H7 (cell line): ENCODE results near the gene MAGEB17. TPM values are rescaled to one million over a fixed set of nuclear protein-coding genes. Genes with fewer than 3 reads are reported as not detected.
"Not testable (repeated sequence)": the region's sequence is repeated elsewhere in the genome, so short reads cannot be mapped to it uniquely, and the experiment has no call there.

Source experiments
- DNase-seq: peaks from one replicate; pipeline ENCODE4 v3.0.0; 2012
- H3K27me3 ChIP-seq: 2 replicates; pipeline ENCODE4 v1.6.0; 2011; ENCODE audit warnings: mild to moderate bottlenecking, low read length; ENCODE audit not compliant: control insufficient read depth, insufficient read depth
- H3K36me3 ChIP-seq: replicated peaks from 2 replicates; pipeline ENCODE4 v1.5.1; 2011; ENCODE audit warnings: low read length; ENCODE audit not compliant: control insufficient read depth, insufficient read depth
- H3K4me3 ChIP-seq: 2 replicates; pipeline ENCODE4 v1.5.1; 2011; ENCODE audit warnings: low read depth, mild to moderate bottlenecking, control low read depth, low read length, moderate library complexity; ENCODE audit not compliant: insufficient read depth
- total RNA-seq: library from RNA; depleted of rRNA; stranded (reverse); fragments of >200 nt; shearing (Covaris generic); gene quantifications from 2 replicates; pipeline ENCODE4 v1.2.3, GENCODE V29; 2014

The MAGEB17 gene
- total RNA-seq, 1 experiment from 2014 or later, result 0.21 TPM

GRCh38 chrX:16141422-16142245 lies 25.6 kb upstream of the MAGEB17 start:
- H3K27me3 ChIP-seq, result no peaks in the 10 kb centered on the region
- no peak for DNase-seq
- H3K4me3 ChIP-seq, result no peak overlapping the region
- peaks cover 19% of the 10 kb centered on the region for H3K36me3 ChIP-seq

GRCh38 chrX:16142246-16142558 lies 25.1 kb upstream of the MAGEB17 start:
- Histone ChIP-seq H3K27me3 (no peaks in the 10 kb centered on the region), H3K4me3 (no peak overlapping the region), H3K36me3 (peaks cover 19% of the 10 kb centered on the region)
- no peak for DNase-seq

- Histone ChIP-seq H3K36me3 (peaks cover 24% of the 10 kb centered on the region), H3K4me3 (no peak overlapping the region), H3K27me3 (no peaks in the 10 kb centered on the region)
- no peak for DNase-seq
These were observed 23.3 kb upstream of the MAGEB17 start for GRCh38 chrX:16143968-16144367.

GRCh38 chrX:16144420-16144819 lies 22.9 kb upstream of the MAGEB17 start:
- no peaks in the 10 kb centered on the region for H3K27me3 ChIP-seq
- no peak for DNase-seq
- no peak overlapping the region for H3K4me3 ChIP-seq
- peaks cover 24% of the 10 kb centered on the region for H3K36me3 ChIP-seq

GRCh38 chrX:16145093-16145492 lies 22.2 kb upstream of the MAGEB17 start:
- not testable (repeated sequence) for H3K27me3 ChIP-seq, H3K4me3 ChIP-seq, DNase-seq
- peaks cover 25% of the 10 kb centered on the region for H3K36me3 ChIP-seq

- peaks cover 28% of the 10 kb centered on the region for H3K36me3 ChIP-seq
- no peak overlapping the region for H3K4me3 ChIP-seq
- H3K27me3 ChIP-seq, result no peaks in the 10 kb centered on the region
- DNase-seq, result no peak
These were observed 21.6 kb upstream of the MAGEB17 start for GRCh38 chrX:16145656-16146055.

GRCh38 chrX:16148896-16149295 lies 18.4 kb upstream of the MAGEB17 start:
- H3K4me3 ChIP-seq, result no peak overlapping the region
- H3K27me3 ChIP-seq, result no peaks in the 10 kb centered on the region
- DNase-seq, result no peak
- H3K36me3 ChIP-seq, result peaks cover 45% of the 10 kb centered on the region

GRCh38 chrX:16155581-16156096 lies 11.6 kb upstream of the MAGEB17 start:
- no peaks in the 10 kb centered on the region for H3K27me3 ChIP-seq
- no peak for DNase-seq
- H3K4me3 ChIP-seq, result no peak overlapping the region
- peaks cover 61% of the 10 kb centered on the region for H3K36me3 ChIP-seq

GRCh38 chrX:16156692-16157331 lies 10.5 kb upstream of the MAGEB17 start:
- Histone ChIP-seq H3K36me3 (peaks cover 51% of the 10 kb centered on the region), H3K4me3 (no peak overlapping the region), H3K27me3 (no peaks in the 10 kb centered on the region)
- DNase-seq, result no peak

GRCh38 chrX:16160729-16161128 lies 6.6 kb upstream of the MAGEB17 start:
- DNase-seq, result no peak
- H3K27me3 ChIP-seq, result no peaks in the 10 kb centered on the region
- peaks cover 20% of the 10 kb centered on the region for H3K36me3 ChIP-seq

GRCh38 chrX:16161173-16161572 lies 6.1 kb upstream of the MAGEB17 start:
- H3K4me3 ChIP-seq, DNase-seq, H3K27me3 ChIP-seq: not testable (repeated sequence)
- peaks cover 15% of the 10 kb centered on the region for H3K36me3 ChIP-seq

More at GRCh38 chrX:16160729-16161128, 6.6 kb upstream of the MAGEB17 start:
- no peak overlapping the region for H3K4me3 ChIP-seq

- DNase-seq, result no peak
- H3K36me3 ChIP-seq, result peaks cover 7% of the 10 kb centered on the region
- H3K4me3 ChIP-seq, result no peak overlapping the region
- no peaks in the 10 kb centered on the region for H3K27me3 ChIP-seq
These were observed 4.9 kb upstream of the MAGEB17 start for GRCh38 chrX:16162391-16162790.

GRCh38 chrX:16164748-16165147 lies 2.5 kb upstream of the MAGEB17 start:
- H3K27me3 ChIP-seq, result no peaks in the 10 kb centered on the region
- H3K4me3 ChIP-seq, result no peak overlapping the region
- DNase-seq, result no peak
- H3K36me3 ChIP-seq, result peaks cover 7% of the 10 kb centered on the region

GRCh38 chrX:16171039-16171438 lies 3.8 kb downstream of the MAGEB17 start:
- DNase-seq, result no peak
- H3K27me3 ChIP-seq, result no peaks in the 10 kb centered on the region
- peaks cover 11% of the 10 kb centered on the region for H3K36me3 ChIP-seq
- no peak overlapping the region for H3K4me3 ChIP-seq

GRCh38 chrX:16171944-16172343 lies 4.7 kb downstream of the MAGEB17 start:
- Histone ChIP-seq H3K36me3 (peaks cover 11% of the 10 kb centered on the region), H3K27me3 (no peaks in the 10 kb centered on the region), H3K4me3 (no peak overlapping the region)
- DNase-seq, result no peak
